GM19351 (cell line): ENCODE measurements around the gene FER1L5.

Experiments used
- ATAC-seq: cut with Tn5 transposase; IDR thresholded peaks from one replicate; pipeline ENCODE4 v1.9.1; 2021; ENCODE audit warnings: mild to moderate bottlenecking, moderate library complexity; ENCODE audit not compliant: unreplicated experiment

FER1L5 gene

DNA sequence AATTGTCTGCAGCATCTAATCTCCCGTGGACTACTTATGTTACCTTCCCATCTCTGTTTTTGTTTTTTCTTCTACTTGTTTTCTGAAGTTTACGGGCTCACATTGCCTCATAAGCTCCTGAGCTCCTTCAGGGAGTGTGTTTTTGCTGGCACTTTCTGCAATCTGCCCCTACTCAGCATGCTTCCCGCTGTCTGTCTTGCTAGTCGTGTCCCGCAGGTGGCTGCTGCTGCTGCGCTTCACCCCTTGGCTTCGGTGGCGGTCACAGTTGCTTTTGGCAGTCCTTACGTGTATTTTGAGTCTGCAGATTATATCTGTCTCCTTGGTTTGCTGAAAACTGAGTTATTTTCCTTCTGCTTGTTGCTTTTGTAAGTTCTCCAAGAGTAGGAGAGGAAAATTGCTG, 37.3 kb downstream of the FER1L5 start:
- ATAC-seq = no peak

DNA sequence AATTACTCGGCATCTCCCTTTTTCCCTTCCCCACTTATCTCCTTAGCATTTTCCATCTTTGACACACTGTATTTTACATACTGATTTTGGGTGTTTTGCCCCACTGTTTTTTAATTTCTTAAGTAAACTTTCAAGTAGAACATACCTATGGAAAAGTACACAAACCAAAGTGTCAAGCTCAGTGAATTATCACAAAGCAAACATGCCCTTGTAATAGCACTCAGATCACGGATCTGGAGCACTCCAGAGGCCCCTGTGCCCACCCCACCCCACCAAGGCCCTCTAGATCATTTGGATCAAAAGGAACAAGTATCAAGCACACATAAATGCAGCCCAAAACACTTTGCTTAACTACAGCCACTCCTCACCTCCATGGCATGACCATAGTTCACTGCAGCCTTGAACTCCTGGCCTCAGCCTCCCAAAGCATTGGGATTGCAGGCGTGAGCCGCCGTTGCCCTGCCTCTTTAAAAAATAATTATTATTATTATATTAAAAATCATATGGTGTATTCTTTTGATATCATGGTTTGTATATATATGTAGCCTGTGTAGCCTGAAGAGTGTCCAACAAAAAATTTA, 38.1 kb downstream of the FER1L5 start:
- no peak for ATAC-seq

DNA sequence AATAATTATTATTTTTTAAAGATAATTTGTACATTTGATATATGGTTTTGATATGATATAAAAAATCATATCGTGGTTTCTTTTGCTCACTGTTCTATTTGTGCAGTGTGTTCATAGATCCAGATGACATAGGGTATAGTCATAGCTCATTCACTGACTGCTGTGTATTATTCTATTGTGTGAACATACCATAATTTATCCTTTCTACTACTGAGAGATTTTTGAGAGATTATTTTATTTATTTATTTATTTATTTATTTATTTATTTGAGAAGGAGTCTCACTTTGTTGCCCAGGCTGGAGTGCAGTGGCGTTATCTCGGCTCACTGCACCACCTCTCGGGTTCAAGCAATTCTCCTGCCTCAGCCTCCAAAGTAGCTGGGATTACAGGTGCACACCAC, 39.0 kb downstream of the FER1L5 start:
- no peak for ATAC-seq

DNA sequence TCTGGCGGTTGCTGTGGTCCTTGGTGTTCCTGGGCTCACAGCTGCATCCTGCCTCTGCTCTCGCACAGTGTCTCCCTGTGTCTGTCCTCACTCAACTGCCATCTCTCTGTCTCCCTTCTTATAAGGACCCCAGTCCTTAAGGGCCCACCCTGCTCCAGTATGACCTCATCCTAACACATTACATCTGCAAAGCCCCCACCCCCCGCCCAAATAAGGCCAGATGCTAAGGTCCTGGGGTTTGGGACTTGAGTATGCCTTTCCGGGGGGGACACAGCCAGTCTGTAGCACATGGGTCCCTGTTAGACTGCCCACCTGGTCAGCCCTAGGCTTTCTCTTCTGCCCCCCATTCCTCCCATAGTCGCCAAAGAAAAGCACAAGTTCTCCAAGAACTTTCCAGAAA, 40.7 kb downstream of the FER1L5 start:
- no peak for ATAC-seq

DNA sequence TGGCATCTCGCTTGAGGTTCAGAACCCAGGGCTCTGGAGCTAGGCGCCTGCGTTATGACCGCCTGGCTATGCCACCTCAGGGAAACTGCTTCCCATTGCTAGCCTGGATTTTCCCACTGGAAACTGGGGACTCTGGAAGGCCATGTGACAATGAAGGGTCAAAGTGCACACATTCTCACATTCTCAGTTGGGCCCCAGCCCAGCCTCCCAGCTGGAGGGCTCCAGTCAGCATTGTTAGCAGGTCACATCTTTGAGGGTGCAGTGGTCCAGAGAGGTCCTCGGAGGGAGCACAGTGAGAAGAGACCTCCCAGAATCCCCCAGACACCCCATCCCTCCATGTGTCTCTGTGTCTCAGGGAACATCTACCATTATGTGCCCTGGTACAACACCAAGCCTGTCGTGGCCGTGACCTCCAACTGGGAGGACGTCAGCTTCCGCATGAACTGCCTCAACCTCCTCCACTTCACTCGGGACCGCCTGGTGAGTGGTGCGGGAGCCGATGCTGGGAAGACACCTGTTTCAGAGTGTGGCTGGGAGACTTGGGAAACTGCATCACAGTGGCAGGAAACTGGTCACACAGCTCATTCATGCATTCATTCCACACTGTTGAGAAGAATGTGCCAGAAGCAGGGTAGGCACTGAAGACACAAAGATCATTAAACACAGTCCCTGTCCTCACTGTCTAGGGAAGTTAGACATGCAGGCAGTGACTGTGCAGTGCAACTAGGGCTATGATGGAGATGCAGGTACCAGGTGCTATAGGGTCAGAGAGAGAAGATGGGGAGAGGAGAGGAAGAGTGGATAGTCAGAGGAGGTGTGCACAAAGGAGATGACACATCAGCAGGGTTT, 41.6 kb downstream of the FER1L5 start:
- no peak for ATAC-seq

DNA sequence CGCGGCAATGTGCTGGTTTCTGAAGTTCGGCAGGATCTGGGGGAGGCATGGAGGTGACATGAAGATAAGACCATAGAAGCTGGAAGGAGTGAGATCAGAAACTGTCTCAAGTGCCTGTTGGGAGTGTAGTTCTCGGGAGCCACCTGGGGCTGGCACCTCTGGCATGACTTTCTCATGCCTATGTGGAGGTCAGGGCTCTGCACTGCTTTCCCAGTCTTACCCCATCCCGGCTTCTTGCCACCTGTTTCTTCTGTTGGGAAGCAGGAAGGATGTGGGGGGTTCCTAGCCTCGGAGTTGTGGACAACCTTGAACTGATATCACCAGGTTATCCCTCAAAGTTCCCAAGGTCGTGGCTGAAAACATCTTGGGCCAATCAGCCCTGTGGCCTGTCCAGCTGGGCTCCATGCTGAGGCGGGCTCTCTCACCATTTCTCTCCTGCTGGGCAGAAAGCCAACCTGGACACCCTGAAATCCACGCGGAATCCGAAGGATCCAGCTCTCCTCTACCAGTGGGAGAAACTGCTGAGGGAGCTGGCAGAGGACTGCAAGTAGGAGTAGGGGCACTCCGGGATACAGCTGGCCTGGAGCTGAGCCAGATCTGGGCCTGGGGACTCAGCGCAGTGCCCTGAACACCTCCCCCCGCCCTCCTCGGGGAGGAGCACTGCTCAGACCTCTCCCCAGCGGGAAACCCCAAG, 42.5 kb downstream of the FER1L5 start:
- no peak for ATAC-seq

DNA sequence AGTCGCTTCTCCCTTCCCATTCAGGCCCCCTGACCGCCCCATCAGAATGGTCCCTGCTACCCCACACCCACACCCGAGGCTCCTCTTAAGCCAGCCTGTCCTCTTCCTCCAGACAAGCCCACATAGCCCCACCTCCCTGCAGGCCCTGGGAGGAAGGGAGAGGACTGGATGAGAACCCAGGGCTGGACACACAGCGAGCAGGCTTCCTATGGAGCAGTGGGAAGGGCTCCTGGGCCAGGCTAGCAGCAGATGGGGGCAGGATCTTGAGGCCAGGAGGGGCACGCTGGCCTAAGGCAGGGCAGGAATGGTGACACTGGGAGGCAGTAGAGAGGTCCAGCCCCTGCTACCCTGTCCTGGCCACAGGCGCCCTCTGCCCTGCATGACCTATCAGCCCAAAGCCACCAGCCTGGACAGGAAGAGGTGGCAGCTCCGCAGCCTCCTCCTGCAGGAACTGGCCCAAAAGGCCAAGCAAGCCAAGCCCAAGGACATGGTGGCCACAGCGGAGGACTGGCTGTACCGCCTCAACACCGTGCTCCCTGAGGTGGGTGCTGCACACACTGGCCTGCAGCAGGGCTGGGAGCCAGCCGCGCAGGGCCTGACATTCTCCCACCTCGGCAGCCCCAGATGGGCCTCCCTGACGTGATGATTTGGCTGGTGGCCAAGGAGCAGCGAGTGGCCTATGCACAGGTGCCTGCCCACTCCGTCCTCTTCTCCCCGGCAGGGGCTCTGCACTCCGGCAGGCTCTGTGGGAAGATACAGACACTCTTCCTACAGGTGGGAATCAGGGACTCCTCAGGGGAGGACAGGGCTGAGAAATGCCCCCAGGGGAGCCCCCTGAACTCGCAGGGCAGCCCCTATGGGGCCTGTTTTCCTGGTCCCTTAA, 43.3 kb downstream of the FER1L5 start:
- no peak for ATAC-seq

DNA sequence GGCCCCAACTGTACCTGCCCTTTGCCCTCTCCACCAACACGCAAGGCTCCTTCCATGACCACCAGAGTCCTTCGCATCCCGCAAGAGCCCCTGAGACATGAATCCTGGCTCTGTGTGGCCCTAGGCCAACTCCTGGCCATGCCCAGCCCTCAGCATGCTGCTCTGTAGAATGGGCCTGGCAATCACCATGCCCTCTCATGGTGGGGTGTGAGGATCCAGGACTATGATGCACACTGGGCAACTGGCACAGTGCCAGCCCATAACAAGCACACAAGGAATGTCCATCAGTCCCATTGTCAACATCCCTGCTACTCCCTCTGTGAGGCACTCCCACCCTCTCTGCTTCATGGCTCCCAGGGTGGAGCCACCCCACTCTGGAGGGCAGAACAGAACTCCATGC, 44.7 kb downstream of the FER1L5 start:
- ATAC-seq = no peak

DNA sequence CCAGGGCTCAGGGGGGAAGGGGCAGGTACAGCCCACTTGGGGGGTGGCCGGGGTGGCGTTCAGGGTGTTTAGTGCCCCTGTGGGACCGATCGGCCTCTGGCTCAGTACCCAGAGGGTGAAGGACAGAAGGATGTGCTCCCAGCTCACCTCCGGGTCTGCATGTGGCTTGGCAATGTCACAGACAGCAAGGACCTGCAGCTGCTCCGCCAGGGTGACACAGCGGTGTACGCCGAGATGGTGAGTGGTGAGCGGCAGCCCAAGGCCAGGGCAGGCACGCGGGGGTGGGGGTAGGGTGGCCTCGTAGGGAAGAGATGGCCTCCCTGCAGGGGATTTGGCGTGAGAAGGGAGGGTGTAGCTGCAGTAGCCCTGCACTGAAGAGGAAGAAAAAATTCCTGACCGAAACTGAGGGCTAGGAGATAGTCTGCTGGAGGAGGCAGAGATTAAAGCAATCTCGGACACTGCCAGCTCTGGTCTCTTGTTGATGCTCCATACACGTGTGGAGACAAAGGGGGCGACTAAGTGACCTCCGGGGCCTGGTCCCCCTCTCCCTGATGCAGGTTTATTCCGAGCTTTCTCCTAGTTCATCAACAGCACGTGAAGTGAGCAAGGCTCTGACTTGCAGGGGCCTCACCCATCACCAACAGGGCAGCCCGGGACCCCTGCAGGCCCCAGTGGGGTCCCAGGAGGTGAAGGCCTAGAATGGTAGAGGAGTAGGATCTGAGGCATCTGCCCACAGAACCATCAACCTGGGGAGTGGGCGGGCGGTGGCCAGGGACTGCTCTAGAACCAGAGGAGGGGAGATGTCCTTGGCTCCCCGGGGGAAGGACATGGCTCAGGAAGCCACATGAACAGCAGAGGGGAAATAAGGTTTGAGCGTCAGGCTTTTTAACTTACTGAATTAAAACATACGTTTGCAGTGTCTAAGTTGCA, 45.4 kb downstream of the FER1L5 start:
- no peak for ATAC-seq

DNA sequence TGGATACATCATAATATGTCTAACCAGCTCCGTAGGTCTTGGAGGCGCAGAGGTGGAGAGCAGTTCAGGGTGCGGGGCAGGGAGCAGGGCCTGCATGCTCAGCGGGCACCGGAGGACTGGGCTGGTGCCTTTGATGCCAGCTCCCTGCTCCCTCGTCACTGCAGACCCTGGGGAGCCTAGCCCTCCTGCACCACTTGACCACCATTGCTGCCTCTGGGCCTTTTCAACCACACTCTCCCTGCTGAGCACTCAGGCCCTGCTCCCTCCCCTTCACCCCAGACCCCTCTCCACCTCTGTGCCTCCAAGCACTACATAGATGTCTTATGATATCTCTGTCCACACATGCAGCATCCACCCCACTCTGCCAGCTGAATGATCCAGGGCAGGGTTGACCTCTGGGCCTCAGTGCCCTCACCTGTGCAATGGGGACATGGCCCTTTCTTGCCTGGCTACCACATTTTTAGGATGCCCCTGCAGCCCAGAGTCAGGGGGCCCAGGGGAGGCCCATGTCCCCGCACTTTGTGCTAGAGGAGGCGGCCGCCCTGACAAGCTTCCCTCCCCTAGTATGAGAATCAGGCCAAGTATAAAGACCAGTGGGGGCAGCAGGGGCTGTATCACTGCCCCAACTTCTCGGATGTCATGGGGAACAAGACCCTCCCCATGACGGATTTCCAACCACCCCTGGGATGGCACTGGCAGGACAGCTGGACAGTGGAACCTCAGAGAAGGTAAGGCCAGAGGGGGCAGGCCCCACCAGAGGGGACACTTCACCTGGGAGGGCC, 46.3 kb downstream of the FER1L5 start:
- no peak for ATAC-seq

DNA sequence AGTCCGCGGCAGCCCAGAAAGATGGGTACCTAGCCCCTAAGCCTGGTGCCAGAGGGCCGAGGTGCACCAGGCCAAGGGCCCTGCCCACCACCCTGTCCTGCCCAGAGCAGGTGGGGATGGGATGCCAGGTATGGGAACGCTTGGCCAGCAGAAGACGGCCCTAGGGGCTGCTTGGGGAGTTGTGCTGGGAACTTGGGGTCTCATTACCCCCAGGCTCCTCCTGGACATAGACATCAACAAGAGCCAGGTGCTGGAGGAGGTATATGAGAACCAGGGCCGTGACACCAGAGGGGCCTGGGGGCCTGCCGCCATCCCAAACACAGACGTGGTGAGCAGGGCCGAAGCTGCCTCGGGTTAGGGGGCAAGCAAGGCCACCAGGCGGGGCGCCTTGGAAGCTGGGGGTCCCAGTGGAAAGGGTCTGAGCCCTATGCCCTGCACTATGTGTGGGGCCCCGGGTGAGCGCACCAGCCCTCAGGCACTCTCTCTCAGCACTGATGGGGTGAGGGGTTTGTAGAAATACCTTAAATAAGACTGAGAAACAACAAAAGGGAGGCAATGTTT, 46.9 kb downstream of the FER1L5 start:
- ATAC-seq = no peak

DNA sequence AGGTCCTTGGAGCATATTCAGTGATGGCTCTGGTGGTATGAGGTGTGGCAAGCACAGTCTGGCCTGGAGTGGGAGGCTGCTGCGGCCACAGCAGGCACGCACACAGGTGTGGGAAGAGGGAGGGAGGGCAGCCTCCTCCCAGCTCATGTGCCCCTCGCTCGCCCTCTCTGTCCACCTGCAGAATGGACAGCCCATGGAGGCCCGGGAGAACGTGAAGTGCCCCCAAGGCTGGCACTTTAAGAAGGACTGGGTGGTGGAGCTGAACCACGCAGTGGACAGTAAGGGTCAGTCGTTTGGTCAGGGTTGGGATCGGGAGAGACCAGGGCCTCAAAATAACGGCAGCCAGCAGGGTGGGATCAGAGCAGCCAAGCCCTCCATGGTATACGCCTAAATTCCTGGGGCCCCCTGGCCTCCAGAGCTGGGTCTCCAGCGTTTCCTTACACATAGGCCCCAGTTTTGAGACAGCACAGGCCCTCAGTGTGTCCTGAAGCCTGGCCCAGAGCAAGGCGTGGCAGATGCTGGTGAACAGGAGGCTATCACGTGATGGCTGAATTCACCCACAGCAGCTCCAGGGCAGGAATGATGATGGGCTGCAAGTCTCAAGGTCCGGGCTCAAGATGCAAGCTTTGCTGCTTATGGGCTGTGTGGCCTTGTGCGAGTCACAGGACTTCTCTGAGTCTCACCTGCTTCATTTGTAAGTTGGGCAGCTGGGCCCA, 47.9 kb downstream of the FER1L5 start:
- no peak for ATAC-seq

DNA sequence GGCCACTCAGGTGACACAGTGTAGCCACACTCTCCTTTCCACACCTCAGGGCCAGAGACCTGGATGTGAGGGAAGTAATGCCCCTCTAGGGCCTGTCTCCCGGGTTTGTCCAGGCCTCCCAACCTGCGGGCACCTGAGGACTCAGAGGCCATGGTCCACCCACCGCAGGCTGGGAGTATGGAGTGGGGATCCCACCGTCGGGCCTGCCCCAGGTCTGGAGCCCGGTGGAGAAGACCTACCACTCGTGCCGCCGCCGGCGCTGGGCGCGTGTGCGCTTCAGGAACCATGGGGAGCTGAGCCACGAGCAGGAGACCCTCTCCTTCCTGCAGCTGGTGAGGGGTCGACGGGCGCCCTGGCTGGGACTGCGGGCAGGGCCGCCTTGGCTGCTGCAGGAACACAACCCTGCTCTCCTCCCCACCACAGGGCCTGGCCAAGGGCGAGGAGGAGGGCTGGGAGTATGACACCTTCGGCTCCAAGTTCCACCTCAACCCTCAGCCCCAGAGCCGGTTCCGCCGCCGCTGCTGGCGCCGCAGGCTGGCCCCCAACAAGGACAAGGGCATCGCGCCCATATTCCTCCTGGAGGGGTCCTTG, 48.6 kb downstream of the FER1L5 start:
- ATAC-seq = no peak

DNA sequence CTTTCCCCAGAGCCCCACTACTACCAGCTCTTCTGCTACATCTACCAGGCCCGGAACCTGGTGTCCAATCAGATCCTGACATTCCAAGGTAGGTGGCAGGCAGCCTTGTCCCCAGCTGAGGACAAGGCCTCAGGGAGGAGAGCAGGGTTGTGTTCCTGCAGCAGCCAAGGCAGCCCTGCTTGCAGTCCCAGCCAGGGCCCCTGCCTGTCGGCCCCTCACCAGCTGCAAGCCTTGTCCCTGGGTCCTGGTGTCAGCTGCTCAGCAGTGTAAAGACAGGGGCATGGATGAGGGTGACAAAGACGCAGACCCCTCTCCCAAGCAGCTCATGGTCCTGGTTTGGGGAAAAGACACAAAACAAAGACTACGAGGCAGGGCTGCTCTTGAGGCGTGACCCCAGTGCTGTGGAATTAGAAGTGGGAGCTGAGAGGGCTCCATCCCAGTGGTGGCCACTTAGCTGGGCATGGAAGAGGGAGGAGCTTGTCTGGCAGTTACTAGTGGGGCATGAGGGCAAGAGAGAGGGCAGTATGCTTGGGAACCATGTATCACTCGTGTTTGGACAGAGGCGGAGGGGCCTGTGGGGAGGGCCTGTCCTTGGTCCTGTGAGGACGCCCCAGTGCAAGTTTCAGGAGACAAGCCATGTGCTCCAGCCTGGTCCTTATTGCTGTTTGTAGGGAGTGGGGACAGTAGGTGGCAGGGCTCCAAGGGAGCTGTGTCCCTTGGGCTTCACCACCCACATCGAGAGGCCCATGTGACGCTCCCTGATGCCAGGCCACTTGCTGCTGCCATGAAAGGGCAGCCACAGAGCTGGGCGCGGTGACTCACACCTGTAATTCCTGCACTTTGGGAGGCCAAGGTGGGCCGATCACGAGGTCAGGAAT, 49.8 kb downstream of the FER1L5 start:
- ATAC-seq = no peak

DNA sequence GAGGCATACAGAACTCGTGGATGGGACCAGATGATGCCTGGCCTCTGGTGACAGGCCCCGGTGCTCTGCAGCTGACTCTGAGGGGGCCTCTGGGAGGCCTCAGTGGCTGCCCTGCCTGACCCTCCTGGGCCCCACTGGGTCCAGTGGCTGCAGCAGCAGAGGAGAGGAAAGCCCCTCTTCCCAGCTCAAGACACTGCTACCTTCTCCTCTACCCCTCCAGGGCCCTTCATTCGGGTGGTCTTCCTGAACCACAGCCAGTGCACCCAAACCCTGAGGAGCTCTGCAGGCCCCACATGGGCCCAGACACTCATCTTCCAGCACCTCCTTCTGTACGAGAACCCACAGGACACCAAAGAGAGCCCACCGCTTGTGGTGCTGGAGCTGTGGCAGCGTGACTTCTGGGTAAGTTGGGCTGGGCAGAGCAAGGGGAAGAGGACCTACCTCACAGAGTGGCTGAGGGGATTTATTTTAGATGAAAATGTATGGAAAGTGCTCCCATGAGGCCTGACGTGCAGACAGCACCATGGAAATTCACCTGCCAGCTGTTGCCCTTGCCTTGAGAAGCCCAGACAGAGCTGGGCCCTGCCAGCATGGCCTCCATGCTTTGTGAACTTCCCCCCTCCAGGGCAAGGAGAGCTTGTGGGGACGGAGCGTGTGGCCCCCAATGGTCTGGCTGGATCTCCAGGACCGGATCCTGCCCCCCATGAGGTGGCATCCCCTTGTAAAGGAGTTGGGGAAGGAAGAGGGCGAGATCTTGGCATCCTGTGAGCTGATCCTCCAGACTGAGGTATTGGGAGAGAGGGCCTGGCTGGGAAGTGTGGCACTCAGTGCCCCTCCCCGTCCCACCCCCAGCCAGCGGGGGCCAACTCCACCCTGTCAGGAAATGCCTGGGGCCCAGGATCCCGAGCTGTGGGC, 51.0 kb downstream of the FER1L5 start:
- ATAC-seq = no peak

DNA sequence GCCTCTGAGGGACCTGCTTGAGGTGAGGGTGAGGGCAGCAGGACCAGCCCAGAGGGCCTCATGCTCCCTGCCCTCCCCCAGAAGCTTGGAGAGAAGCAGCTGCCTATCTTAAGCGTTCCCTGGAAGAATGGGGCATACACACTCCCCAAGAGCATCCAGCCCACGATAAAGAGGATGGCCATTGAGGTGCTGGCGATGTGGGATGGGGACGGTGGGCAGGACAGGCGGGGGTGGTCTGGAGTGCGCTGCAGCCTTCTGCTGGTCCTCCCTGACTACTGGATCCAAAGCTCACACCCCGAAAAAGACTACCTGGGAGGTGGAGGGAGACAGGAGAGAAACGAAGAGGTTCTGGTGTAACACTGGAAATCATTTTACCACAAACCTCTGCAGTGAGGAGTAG, 51.7 kb downstream of the FER1L5 start:
- ATAC-seq = no peak
